Endothelial cell of umbilical vein (primary cell): ENCODE measurements around the gene CARD14. TPM values are rescaled to one million over a fixed set of nuclear protein-coding genes. Genes with fewer than 3 reads are reported as not detected.

Experiments used
- BruUV-seq: library from RNA; stranded (reverse); fragments of 400-500 nt; replicated peaks from 2 replicates; lab custom pipeline; 2021; lab: Mats Ljungman, UMichigan
- CTCF ChIA-PET: fragments of 300-600, 350-600 bp; sonication (Branson Sonifier 250); formaldehyde crosslinking; loops from one replicate; lab custom pipeline; 2021; ENCODE audit warnings: antibody characterized with exemption, inconsistent platforms; lab: Charles Lee
- POLR2A ChIA-PET: fragments of 300-600, 350-600 bp; sonication (Branson Sonifier 250); formaldehyde crosslinking; loops from one replicate; lab custom pipeline; 2021; ENCODE audit warnings: antibody characterized with exemption, inconsistent platforms; lab: Charles Lee
- DNase-seq: peaks from one replicate; pipeline ENCODE4 v3.0.0-alpha.2; 2011; ENCODE audit warnings: low read depth, low spot score
- FAIRE-seq: peaks from 2 replicates; lab custom pipeline; 2011; peaks lifted over from hg19 to GRCh38; lab: Jason Lieb, UNC
- H2AFZ ChIP-seq: 2 replicates; pipeline ENCODE4 v1.6.0; 2012; ENCODE audit warnings: low read depth, low read length, control low read depth, inconsistent platforms
- H3K27ac ChIP-seq: 2 replicates; pipeline ENCODE4 v1.5.1; 2011; ENCODE audit warnings: low read depth, mild to moderate bottlenecking, control low read depth, low read length, moderate library complexity; ENCODE audit not compliant: insufficient read depth
- H3K27me3 ChIP-seq, 2 experiments: 2 replicates each; pipeline versions ENCODE4 v1.6.0 to v1.6.1; 2011; ENCODE audit warnings: low read length in 2 of 2, mixed read lengths in 1 of 2; ENCODE audit not compliant: control insufficient read depth in 2 of 2, insufficient read depth in 2 of 2
- H3K36me3 ChIP-seq, 2 experiments: 2 replicates in 1 of 2; 3 replicates in 1 of 2; pipeline ENCODE4 v1.5.1; 2011; ENCODE audit warnings: low read length in 2 of 2, mild to moderate bottlenecking in 1 of 2, moderate library complexity in 1 of 2; ENCODE audit not compliant: control insufficient read depth in 2 of 2, insufficient read depth in 2 of 2; ENCODE audit errors: extremely low read depth in 1 of 2
- H3K4me1 ChIP-seq: 3 replicates; pipeline ENCODE4 v1.5.1; 2011; ENCODE audit warnings: mild to moderate bottlenecking, low read length; ENCODE audit not compliant: control insufficient read depth, insufficient read depth; ENCODE audit errors: extremely low read depth
- H3K4me2 ChIP-seq: 2 replicates; pipeline ENCODE4 v1.6.1; 2011; ENCODE audit warnings: low read length, control low read depth, mixed read lengths; ENCODE audit not compliant: insufficient read depth
- H3K4me3 ChIP-seq, 3 experiments: fragments of 200-600 bp in 1 of 3; sonication (generic), shearing (Covaris generic) in 1 of 3; replicated peaks in 1 of 3; 2 replicates each; pipeline ENCODE4 v1.5.1; 2011 to 2016; ENCODE audit warnings: control low read depth in 3 of 3, low read length in 3 of 3, mild to moderate bottlenecking in 2 of 3, inconsistent platforms in 1 of 3, low read depth in 1 of 3, moderate library complexity in 1 of 3; ENCODE audit not compliant: insufficient read depth in 1 of 3
- H3K79me2 ChIP-seq: 2 replicates; pipeline ENCODE4 v1.6.0; 2012; ENCODE audit warnings: low read length, inconsistent platforms; ENCODE audit not compliant: control insufficient read depth, insufficient read depth
- H3K9ac ChIP-seq: replicated peaks from 2 replicates; pipeline ENCODE3; 2011; ENCODE audit warnings: low read length, control low read depth; ENCODE audit not compliant: insufficient read depth; ENCODE audit errors: extremely low read depth
- H3K9me1 ChIP-seq: replicated peaks from 3 replicates; pipeline ENCODE4 v1.6.0; 2011; ENCODE audit warnings: mild to moderate bottlenecking, low read length; ENCODE audit not compliant: control insufficient read depth, insufficient read depth; ENCODE audit errors: extremely low read depth
- H3K9me3 ChIP-seq: replicated peaks from 2 replicates; pipeline ENCODE4 v1.5.1; 2012; ENCODE audit warnings: low read length, inconsistent platforms; ENCODE audit not compliant: control insufficient read depth, insufficient read depth
- H4K20me1 ChIP-seq: replicated peaks from 2 replicates; pipeline ENCODE3; 2011; ENCODE audit warnings: mild to moderate bottlenecking, low read length; ENCODE audit not compliant: control insufficient read depth, insufficient read depth; ENCODE audit errors: extremely low read depth
- EZH2 ChIP-seq: IDR thresholded peaks from 2 replicates; pipeline ENCODE4 v1.6.1; 2012; ENCODE audit warnings: borderline replicate concordance, low read depth, mild to moderate bottlenecking, moderate library complexity, low read length, inconsistent platforms; ENCODE audit not compliant: severe bottlenecking
- FOS ChIP-seq: IDR thresholded peaks from 2 replicates; pipeline ENCODE4 v1.6.1; 2011; ENCODE audit warnings: mild to moderate bottlenecking, low read length, moderate library complexity, borderline replicate concordance; ENCODE audit not compliant: insufficient read depth
- GATA2 ChIP-seq: IDR thresholded peaks from 2 replicates; pipeline ENCODE4 v1.7.0; 2011; ENCODE audit warnings: low read depth, mild to moderate bottlenecking, moderate library complexity, mixed read lengths, low read length; ENCODE audit not compliant: insufficient read length, insufficient read depth
- JUN ChIP-seq: IDR thresholded peaks from 2 replicates; pipeline ENCODE4 v1.6.1; 2011; ENCODE audit warnings: borderline replicate concordance, low read depth; ENCODE audit not compliant: insufficient read length, insufficient read depth
- MYC ChIP-seq: IDR thresholded peaks from one replicate; pipeline ENCODE4 v1.6.1; 2011; ENCODE audit warnings: mild to moderate bottlenecking, low read depth, low read length
- POLR2A ChIP-seq: IDR thresholded peaks from 2 replicates; pipeline ENCODE4 v1.6.1; 2012; ENCODE audit warnings: low read depth, mild to moderate bottlenecking, control low read depth, low read length
- POLR2AphosphoS5 ChIP-seq: IDR thresholded peaks from 2 replicates; pipeline ENCODE4 v1.6.1; 2012; ENCODE audit warnings: low read depth, mild to moderate bottlenecking, control low read depth, low read length, moderate library complexity; ENCODE audit not compliant: insufficient read depth
- dilution Hi-C: fragments of 300-500 bp; cut with MboI; formaldehyde crosslinking; loops from one replicate; pipeline ENCODE4 v1.15.0; 2019; ENCODE audit warnings: low sequenced_read_pairs; ENCODE audit not compliant: extremely low pct_ligation_motif_present
- intact Hi-C: fragments of 100-400 bp; cut with micrococcal nuclease; formaldehyde crosslinking; loops from one replicate; pipeline ENCODE4 v1.10.0; 2022
- polyA plus RNA-seq, 4 experiments: library from polyadenylated mRNA; depleted of rRNA in 3 of 4; stranded (reverse) in 3 of 4; unstranded in 1 of 4; fragments of >200 nt; gene quantifications; 2 replicates each; pipeline versions ENCODE4 v1.2.1 to v1.2.3, GENCODE V29; 2011 to 2012; ENCODE audit warnings: missing spikeins in 1 of 4
- total RNA-seq: library from RNA; stranded (reverse); gene quantifications from 2 replicates; pipeline ENCODE4 v1.2.3, GENCODE V29; 2021
- TF ChIP-seq, protein P1 (sequence below), 2 donors: IDR thresholded peaks; 1 replicate in 1 of 2; 2 replicates in 1 of 2; pipeline ENCODE4 v1.5.1; 2011; ENCODE audit warnings: low read length in 2 of 2, mild to moderate bottlenecking in 2 of 2, moderate library complexity in 2 of 2, control low read depth in 1 of 2, inconsistent platforms in 1 of 2, low read depth in 1 of 2; ENCODE audit not compliant: insufficient read depth in 1 of 2; ENCODE audit errors: extremely low read depth in 1 of 2
- TF ChIP-seq, protein P2 (sequence below): IDR thresholded peaks from 2 replicates; pipeline ENCODE4 v1.6.1; 2011; ENCODE audit not compliant: insufficient read depth, insufficient read length

Gene CARD14
- total and polyA plus RNA-seq, 2 donors (not counting 3 experiments of a cell fraction or from before 2014, with no cell fraction given), result not detected

DNA sequence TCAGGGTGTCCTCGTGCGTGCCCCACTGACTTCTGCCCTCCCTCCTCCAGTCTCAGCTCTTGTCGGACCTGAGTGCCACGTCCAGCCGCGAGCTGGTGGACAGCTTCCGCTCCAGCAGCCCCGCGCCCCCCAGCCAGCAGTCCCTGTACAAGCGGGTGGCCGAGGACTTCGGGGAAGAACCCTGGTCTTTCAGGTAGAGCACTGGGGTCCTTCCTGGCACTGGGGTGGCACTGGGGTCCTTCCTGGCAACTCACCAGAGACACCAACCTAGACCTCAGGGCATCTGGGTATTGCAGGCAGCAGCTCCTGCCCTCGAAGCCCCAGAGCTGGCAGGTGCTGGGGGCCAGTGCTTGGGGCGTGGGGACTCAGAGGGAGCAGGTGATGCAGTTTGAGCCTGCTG lies 25.3 kb downstream of the CARD14 start:
- no peaks in the 10 kb centered on the region for H3K9me3 ChIP-seq
- H3K79me2 ChIP-seq, result no peaks in the 10 kb centered on the region
- no peak for TF ChIP-seq POLR2A
- no peak for TF ChIP-seq POLR2AphosphoS5
- no peak for TF ChIP-seq EZH2
- TF ChIP-seq, protein P1, sequence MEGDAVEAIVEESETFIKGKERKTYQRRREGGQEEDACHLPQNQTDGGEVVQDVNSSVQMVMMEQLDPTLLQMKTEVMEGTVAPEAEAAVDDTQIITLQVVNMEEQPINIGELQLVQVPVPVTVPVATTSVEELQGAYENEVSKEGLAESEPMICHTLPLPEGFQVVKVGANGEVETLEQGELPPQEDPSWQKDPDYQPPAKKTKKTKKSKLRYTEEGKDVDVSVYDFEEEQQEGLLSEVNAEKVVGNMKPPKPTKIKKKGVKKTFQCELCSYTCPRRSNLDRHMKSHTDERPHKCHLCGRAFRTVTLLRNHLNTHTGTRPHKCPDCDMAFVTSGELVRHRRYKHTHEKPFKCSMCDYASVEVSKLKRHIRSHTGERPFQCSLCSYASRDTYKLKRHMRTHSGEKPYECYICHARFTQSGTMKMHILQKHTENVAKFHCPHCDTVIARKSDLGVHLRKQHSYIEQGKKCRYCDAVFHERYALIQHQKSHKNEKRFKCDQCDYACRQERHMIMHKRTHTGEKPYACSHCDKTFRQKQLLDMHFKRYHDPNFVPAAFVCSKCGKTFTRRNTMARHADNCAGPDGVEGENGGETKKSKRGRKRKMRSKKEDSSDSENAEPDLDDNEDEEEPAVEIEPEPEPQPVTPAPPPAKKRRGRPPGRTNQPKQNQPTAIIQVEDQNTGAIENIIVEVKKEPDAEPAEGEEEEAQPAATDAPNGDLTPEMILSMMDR (IDR thresholded peaks at IDR 0.05; ENCODE audit: extremely low read depth in 1 of 2, insufficient read depth in 1 of 2, low read depth in 1 of 2, low read length in 2 of 2), result no peak
- TF ChIP-seq GATA2, result no peak
- no peak for TF ChIP-seq FOS
- TF ChIP-seq JUN, result no peak
- TF ChIP-seq, protein P2, sequence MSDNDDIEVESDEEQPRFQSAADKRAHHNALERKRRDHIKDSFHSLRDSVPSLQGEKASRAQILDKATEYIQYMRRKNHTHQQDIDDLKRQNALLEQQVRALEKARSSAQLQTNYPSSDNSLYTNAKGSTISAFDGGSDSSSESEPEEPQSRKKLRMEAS, result no peak
- TF ChIP-seq MYC, result no peak
- no peaks in the 10 kb centered on the region for H4K20me1 ChIP-seq
- POLR2A ChIA-PET, result no interaction called here
- no peak overlapping the region for H3K9ac ChIP-seq
- no peak for DNase-seq
- CTCF ChIA-PET, result interaction anchor here (0.6 to 3.2 kb wide), 38 partner anchors 8 to 697 kb away, joined by 3 to 46 read pairs (median 6); partner anchors contain the start of genes GAA, RNF213, SGSH and SLC26A11
- dilution Hi-C loops, result no loop called here
- no peak overlapping the region for H2AFZ ChIP-seq
- no TSS peak for BruUV-seq
- FAIRE-seq, result no peak
- H3K27ac ChIP-seq, result no peak overlapping the region
- H3K4me2 ChIP-seq, result no peak overlapping the region
- no peaks in the 10 kb centered on the region for H3K9me1 ChIP-seq
- H3K27me3 ChIP-seq, result peaks cover 0 to 5% of the 10 kb centered on the region in 2 experiments
- no peaks in the 10 kb centered on the region for H3K4me1 ChIP-seq
- no peaks in the 10 kb centered on the region for H3K36me3 ChIP-seq
- intact Hi-C loops, result loop anchor here (5.0 kb wide), 1 partner anchor 67 kb away; the partner anchor contains the start of gene RNF213
- no peak overlapping the region for H3K4me3 ChIP-seq
